Measurements from ENCODE around the gene TNFRSF1B.

DNA sequence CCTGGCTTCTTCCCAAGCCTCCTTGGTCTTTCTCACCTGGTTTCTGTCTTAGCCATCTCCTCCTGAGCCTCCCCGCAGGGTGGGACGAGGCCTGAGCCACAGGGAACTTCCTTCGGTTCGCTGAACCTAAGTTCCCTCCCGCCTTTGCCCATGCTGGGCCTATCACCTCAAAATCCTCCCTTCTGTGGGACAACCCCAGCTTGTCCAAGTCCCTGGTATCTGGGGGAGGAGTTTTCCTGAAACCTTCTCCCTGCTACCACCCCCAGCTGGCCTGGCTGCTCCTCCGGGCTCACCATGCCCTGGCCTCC is 35.4 kb downstream of the TNFRSF1B start:
- TF ChIP-seq POLR2A (IDR thresholded peaks at IDR 0.05): no peak
- TF ChIP-seq, protein P1, sequence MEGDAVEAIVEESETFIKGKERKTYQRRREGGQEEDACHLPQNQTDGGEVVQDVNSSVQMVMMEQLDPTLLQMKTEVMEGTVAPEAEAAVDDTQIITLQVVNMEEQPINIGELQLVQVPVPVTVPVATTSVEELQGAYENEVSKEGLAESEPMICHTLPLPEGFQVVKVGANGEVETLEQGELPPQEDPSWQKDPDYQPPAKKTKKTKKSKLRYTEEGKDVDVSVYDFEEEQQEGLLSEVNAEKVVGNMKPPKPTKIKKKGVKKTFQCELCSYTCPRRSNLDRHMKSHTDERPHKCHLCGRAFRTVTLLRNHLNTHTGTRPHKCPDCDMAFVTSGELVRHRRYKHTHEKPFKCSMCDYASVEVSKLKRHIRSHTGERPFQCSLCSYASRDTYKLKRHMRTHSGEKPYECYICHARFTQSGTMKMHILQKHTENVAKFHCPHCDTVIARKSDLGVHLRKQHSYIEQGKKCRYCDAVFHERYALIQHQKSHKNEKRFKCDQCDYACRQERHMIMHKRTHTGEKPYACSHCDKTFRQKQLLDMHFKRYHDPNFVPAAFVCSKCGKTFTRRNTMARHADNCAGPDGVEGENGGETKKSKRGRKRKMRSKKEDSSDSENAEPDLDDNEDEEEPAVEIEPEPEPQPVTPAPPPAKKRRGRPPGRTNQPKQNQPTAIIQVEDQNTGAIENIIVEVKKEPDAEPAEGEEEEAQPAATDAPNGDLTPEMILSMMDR (IDR thresholded peaks at IDR 0.05): no peak
- no peak for TF ChIP-seq EP300 (IDR thresholded peaks at IDR 0.05)

Data from tibial nerve (tissue), 4 donors.